ENCODE measurements around the gene RBCK1. TPM values are rescaled to one million over a fixed set of nuclear protein-coding genes. Genes with fewer than 3 reads are reported as not detected.
"Not testable (repeated sequence)": the region's sequence is repeated elsewhere in the genome, so short reads cannot be mapped to it uniquely, and the experiment has no call there.

Gene RBCK1
- total and polyA plus RNA-seq, 9 of the 15 experiments (the other 6 are each of a cell fraction or from before 2014, with no cell fraction given) = 5.9 to 59.3 (median 26.5) TPM

- H3K9me3 ChIP-seq (replicated peaks; ENCODE audit: control insufficient read depth, insufficient read depth, low read depth, low read length); in situ Hi-C loops (cut with MboI); H3K9me1 ChIP-seq (ENCODE audit: control insufficient read depth, insufficient read depth, low read length); H3K27me3 ChIP-seq (ENCODE audit: control insufficient read depth in 2 of 2, insufficient read depth in 2 of 2, low read length in 2 of 2); H3K79me2 ChIP-seq (ENCODE audit: control insufficient read depth, insufficient read depth, low read length); H3K36me3 ChIP-seq (ENCODE audit: control insufficient read depth, insufficient read depth, low read length); FAIRE-seq; BruUV-seq (replicated peaks); CTCF ChIA-PET (ENCODE audit: low intra/inter-chr PET ratio); intact Hi-C loops (cut with micrococcal nuclease); H3K4me3 ChIP-seq; H4K20me1 ChIP-seq (replicated peaks; ENCODE audit: control insufficient read depth, insufficient read depth, low read length): not testable (repeated sequence)
- DNase-seq (ENCODE audit: extremely low read depth in 1 of 4, low spot score in 3 of 4) = peak in 2 of 4 experiments; percentile 34 to 65
- WGBS (ENCODE audit: insufficient coverage, low coverage, missing lambda C conversion rate) = 38% methylated on average over 7 of the region's 11 CpGs
- peak; percentile 13 for ATAC-seq
- peaks cover 52 to 75% of the 10 kb centered on the region in 2 experiments for H3K4me1 ChIP-seq (replicated peaks in 1 of 2; ENCODE audit: control insufficient read depth in 2 of 2, insufficient read depth in 2 of 2, low read length in 2 of 2)
- peak overlapping the region; percentile 75 for H2AFZ ChIP-seq (ENCODE audit: low read depth, low read length)
- POLR2A ChIA-PET = interaction anchor here (1.1 to 7.5 kb wide), 10 partner anchors 10 to 35 kb away, joined by 3 to 100 read pairs (median 10); partner anchors contain the start of genes NRSN2 and TRIB3
- peak overlapping the region; percentile 77 for H3K4me2 ChIP-seq (ENCODE audit: insufficient read depth, low read length)
- H3K27ac ChIP-seq (ENCODE audit: extremely low read depth, low read depth, low read length) = peak overlapping the region; percentile 99
- H3K9ac ChIP-seq (ENCODE audit: insufficient read depth in 1 of 2, low read depth in 2 of 2, low read length in 2 of 2) = peak overlapping the region; percentile 89 to 96; a peak in 3 of 4 replicates
- peak; percentile 34; the same call in 1 of the 2 replicates for TF ChIP-seq SMAD4 (CRISPR knock-in tag; conservative IDR thresholded peaks at IDR 0.05)
- peak; percentile 33; the same call in 1 of the 2 replicates for TF ChIP-seq KLF13 (tag; IDR thresholded peaks at IDR 0.05; ENCODE audit: borderline replicate concordance, low read depth)
- 0 out of 2 replicates have a peak, but pooled peaks have one; percentile 39 for TF ChIP-seq KAT7 (CRISPR knock-in tag; IDR thresholded peaks at IDR 0.05; ENCODE audit: borderline replicate concordance)
- 0 out of 2 replicates have a peak, but pooled peaks have one; percentile 33 for TF ChIP-seq NR4A1 (CRISPR knock-in tag; IDR thresholded peaks at IDR 0.05)
- peak; percentile 84 for TF ChIP-seq NR4A1 (tag; IDR thresholded peaks at IDR 0.05)
- TF ChIP-seq MYC (IDR thresholded peaks at IDR 0.05; ENCODE audit: low read depth, low read length) = 0 out of 2 replicates have a peak, but pooled peaks have one; percentile 29
- TF ChIP-seq MYC (CRISPR knock-in tag; IDR thresholded peaks at IDR 0.05; ENCODE audit: borderline replicate concordance, low read depth) = peak; percentile 59; the same call in 1 of the 2 replicates
- TF ChIP-seq, protein P1, sequence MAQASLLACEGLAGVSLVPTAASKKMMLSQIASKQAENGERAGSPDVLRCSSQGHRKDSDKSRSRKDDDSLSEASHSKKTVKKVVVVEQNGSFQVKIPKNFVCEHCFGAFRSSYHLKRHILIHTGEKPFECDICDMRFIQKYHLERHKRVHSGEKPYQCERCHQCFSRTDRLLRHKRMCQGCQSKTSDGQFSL (CRISPR knock-in tag; IDR thresholded peaks at IDR 0.05) = not testable (repeated sequence)
- TF ChIP-seq, protein P1 (tag; IDR thresholded peaks at IDR 0.05) = peak in 1 of 2 experiments; percentile 81; a peak in 2 of 4 replicates
- peak in 1 of 2 experiments; percentile 27; a peak in 1 of 4 replicates for TF ChIP-seq MAZ (CRISPR knock-in tag; conservative IDR thresholded peaks at IDR 0.05 in 1 of 2, IDR thresholded peaks at IDR 0.05 in 1 of 2)
- TF ChIP-seq, protein P2, sequence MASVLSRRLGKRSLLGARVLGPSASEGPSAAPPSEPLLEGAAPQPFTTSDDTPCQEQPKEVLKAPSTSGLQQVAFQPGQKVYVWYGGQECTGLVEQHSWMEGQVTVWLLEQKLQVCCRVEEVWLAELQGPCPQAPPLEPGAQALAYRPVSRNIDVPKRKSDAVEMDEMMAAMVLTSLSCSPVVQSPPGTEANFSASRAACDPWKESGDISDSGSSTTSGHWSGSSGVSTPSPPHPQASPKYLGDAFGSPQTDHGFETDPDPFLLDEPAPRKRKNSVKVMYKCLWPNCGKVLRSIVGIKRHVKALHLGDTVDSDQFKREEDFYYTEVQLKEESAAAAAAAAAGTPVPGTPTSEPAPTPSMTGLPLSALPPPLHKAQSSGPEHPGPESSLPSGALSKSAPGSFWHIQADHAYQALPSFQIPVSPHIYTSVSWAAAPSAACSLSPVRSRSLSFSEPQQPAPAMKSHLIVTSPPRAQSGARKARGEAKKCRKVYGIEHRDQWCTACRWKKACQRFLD (CRISPR knock-in tag; IDR thresholded peaks at IDR 0.05) = peak; percentile 54; the same call in 1 of the 2 replicates
- TF ChIP-seq ZNF584 (CRISPR knock-in tag; IDR thresholded peaks at IDR 0.05; ENCODE audit: low read depth) = 0 out of 2 replicates have a peak, but pooled peaks have one; percentile 4
- TF ChIP-seq IFI16 (CRISPR knock-in tag; IDR thresholded peaks at IDR 0.05) = 0 out of 2 replicates have a peak, but pooled peaks have one; percentile 3
- TF ChIP-seq ZBTB12 (CRISPR knock-in tag; IDR thresholded peaks at IDR 0.05) = 0 out of 2 replicates have a peak, but pooled peaks have one; percentile 9
- peak; percentile 28; the same call in 1 of the 2 replicates for TF ChIP-seq ZSCAN29 (IDR thresholded peaks at IDR 0.05)
- TF ChIP-seq ZNF764 (CRISPR knock-in tag; IDR thresholded peaks at IDR 0.05; ENCODE audit: low read depth) = 0 out of 2 replicates have a peak, but pooled peaks have one; percentile 11
- TF ChIP-seq ETS2 (tag; IDR thresholded peaks at IDR 0.05; ENCODE audit: borderline replicate concordance, poor library complexity, severe bottlenecking) = peak; percentile 60
- 0 out of 2 replicates have a peak, but pooled peaks have one; percentile 12 for TF ChIP-seq ELF1 (tag; IDR thresholded peaks at IDR 0.05)
Observed at GRCh38 chr20:372543-373082, 35.5 kb upstream of the RBCK1 start.
